Epidermal melanocyte (primary cell): ENCODE measurements around the gene HYCC1.
"Not testable (repeated sequence)": the region's sequence is repeated elsewhere in the genome, so short reads cannot be mapped to it uniquely, and the experiment has no call there.

Experiments used
- DNase-seq: peaks from one replicate; pipeline ENCODE4 v3.0.0; 2011; ENCODE audit warnings: low spot score; ENCODE audit not compliant: insufficient read length

HYCC1 gene

GRCh38 chr7:22985436-22985835 lies 28.5 kb downstream of the HYCC1 start:
- DNase-seq: no peak

- no peak for DNase-seq
Observed at GRCh38 chr7:22983257-22983855, 30.6 kb downstream of the HYCC1 start.

GRCh38 chr7:22980422-22980821 lies 33.5 kb downstream of the HYCC1 start:
- DNase-seq: no peak

GRCh38 chr7:22979861-22980260 lies 34.1 kb downstream of the HYCC1 start:
- no peak for DNase-seq

- no peak for DNase-seq
Observed at GRCh38 chr7:22979251-22979650, 34.7 kb downstream of the HYCC1 start.

GRCh38 chr7:22974636-22975035 lies 39.3 kb downstream of the HYCC1 start:
- not testable (repeated sequence) for DNase-seq

- DNase-seq: no peak
Observed at GRCh38 chr7:22972207-22972606, 41.7 kb downstream of the HYCC1 start.

GRCh38 chr7:22969010-22969431 lies 44.9 kb downstream of the HYCC1 start:
- no peak for DNase-seq
